Activated CD4-positive, alpha-beta T cell treated with anti-CD3 and anti-CD28 coated beads for 4 hours (primary cell): ENCODE results near the gene BAIAP3.

Source experiments
- DNase-seq, 2 donors: peaks; one replicate each; pipeline ENCODE4 v3.0.0-alpha.2; 2020

BAIAP3 gene

GRCh38 chr16:1333854-1334700 is 632 bp downstream of the BAIAP3 start:
- no peak for DNase-seq

DNA sequence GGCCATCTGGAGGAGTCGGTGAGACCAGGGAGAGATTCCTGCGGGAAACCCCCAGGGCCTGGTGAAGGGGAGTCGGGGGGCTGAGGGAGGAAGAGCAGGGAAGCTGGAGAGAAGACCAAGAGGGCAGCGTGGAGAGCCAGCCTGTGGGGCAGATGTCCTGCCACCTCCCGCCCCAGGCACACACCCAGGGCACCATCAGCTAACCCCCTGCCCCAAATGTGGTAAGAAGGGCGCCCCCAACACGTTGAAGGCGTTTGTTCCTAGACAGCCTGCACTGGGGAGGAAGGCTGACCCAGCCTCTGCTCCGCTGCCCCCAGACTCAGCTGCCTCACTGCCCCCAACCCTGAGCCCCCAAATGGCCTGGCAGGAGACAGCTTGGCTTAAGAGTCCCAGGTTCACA is 1.3 kb downstream of the BAIAP3 start:
- DNase-seq: no peak

GRCh38 chr16:1335211-1335971 is 1.9 kb downstream of the BAIAP3 start:
- no peak for DNase-seq

DNA sequence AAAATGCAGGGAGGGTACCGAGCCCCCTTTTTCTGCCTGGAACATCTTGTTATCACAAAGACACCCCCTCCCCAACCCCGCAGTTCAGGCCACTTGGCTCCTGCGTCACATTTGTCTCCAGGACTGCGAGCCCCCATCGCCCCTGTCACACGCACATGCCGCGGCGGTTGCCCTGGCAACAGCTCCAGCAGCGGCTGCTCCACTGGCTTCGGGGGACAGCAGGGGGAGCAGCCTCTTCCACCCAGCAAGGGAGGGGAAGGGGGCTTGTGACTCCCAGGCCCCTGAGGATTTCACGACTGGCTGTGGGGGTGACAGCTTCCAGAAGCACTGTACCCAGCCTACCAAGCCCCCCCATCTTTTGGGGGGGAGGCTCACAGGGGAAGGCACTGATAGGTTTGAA is 2.6 kb downstream of the BAIAP3 start:
- DNase-seq: no peak

DNA sequence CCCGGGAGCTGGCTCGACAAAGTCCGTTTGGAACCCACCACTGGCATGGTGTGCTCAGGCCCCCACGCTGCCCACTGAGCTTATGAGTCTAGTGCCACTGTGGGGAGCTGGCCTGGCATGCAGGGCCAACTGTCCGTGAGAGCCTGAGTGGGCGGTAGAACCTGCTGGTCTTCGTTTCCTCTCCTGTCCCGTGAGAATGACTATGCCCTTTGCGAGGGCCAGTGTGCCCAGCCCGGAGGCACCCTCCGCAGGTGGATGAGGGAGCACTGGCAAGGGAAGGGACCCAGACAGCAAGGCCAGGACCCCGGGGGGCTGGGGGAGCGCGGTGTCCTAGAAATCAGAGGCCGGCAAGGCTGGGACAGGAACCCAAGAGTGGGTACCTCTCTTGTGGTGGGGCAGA is 3.2 kb downstream of the BAIAP3 start:
- no peak for DNase-seq

GRCh38 chr16:1337486-1337885 is 4.0 kb downstream of the BAIAP3 start:
- no peak for DNase-seq

DNA sequence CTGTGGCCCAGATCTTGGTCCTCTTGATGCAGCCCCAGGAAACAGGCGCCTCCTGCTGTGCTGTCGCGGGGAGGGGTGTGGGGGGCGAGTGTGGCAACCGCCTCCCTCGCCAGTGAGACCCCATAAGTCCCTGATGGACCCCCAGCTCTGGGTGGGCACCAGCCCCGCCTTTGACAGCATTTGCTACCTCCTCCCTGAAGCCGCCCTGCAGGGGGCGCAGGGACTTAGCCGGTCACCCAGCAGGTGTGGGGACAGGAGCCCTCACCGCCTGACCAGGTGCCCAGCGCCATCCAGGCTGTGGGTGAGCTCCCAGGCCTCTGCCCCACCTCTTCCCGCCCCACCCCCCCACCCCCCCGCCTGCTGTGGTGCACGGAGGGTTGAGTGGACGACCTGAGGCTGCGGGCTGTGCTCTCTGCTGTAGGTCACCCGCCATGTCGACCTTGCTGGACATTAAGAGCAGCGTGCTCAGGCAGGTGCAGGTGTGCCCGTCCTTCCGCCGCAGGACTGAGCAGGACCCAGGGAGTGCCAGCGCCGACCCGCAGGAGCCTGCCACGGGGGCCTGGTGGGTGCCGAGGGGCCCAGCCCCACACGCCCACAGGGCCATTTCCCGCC is 4.8 kb downstream of the BAIAP3 start:
- DNase-seq: no peak

DNA sequence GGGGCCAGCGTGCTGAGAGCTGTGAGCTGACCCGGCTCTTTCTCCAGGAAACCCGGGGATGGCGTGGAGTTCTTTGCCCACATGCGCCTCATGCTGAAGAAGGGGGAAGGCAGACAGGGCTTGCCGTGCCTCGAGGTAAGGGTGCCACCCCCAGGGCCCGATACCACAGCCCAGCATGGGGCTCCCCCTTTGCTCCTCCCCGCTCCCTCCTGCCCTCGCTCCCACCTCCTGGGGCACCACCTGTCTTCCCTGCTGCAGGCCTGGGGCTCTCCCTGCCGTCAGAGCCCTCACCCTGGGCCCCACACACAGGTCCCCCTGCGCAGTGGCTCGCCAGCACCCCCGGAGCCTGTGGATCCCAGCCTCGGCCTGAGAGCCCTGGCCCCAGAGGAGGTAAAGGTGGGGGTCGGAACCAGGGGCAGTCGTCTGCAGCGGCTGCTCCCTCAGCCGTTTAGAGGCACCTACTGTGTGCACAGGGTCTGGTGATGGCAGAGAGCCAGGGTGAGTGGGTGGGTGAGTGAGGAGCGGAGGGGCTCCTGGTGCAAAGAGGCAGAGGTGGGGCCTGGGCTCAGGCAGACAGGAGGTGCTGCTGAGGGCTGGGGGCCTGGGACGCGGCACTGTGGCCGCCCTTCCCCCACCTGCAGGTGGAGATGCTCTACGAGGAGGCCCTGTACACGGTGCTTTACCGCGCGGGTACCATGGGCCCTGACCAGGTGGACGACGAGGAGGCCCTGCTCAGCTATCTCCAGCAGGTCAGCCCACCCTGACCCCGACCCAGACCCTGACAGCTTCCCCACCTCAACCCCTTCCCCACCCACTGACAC is 5.6 kb downstream of the BAIAP3 start:
- DNase-seq: no peak

DNA sequence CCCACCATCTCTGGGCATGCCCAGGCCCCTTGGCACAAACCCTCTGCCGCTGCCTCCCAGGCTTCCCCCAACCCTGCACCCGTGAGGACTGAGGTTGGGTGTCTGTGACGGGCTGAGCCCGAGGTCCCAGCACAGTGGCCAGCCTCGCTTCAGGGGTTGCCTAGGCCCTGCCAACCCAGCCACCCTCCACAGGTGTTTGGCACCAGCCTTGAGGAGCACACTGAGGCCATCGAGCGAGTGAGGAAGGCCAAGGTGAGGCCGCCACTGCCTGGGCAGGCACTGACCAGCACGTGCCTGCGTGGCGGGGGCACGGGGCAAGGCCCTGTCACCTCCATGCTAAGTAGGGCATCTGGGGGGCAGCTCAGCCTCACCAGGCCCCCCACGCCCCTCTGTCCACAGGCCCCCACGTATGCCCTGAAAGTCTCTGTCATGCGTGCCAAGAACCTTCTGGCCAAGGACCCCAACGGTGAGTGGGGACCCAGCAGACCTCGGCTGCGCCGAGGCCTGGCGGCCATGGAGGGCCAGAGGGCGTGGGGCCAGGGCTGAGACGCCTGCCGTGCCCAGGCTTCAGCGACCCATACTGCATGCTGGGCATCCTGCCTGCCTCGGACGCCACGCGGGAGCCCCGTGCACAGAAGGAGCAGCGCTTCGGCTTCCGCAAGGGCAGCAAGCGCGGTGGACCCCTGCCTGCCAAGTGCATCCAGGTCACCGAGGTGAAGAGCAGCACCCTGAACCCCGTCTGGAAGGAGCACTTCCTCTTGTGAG is 7.5 kb downstream of the BAIAP3 start:
- DNase-seq: no peak

GRCh38 chr16:1341495-1342420 is 8.3 kb downstream of the BAIAP3 start:
- DNase-seq: no peak

- peak; percentile 92 to 94 for DNase-seq
These were observed 9.3 kb downstream of the BAIAP3 start for GRCh38 chr16:1342526-1343427.

- no peak for DNase-seq
These were observed 10.2 kb downstream of the BAIAP3 start for GRCh38 chr16:1343428-1344242.

DNA sequence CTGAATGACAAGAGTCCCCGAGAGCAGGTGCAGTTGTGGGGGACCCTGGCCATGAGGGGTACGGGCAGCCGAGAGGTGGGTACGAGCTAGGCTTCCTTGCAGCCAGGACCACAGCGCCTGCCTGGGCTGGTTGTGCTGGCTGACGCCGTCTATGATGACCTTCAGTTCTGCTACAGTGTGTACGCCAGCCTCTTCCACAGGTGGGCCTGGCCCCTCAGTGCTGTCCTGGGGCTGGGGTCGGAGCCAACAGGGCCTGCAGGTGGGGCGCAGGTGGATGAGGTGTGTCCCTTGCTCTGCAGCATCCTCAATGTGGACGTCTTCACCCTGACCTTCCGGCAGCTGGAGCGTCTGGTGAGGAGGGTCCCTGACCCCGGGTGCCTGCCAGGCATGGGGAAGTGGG is 11.1 kb downstream of the BAIAP3 start:
- no peak for DNase-seq

DNA sequence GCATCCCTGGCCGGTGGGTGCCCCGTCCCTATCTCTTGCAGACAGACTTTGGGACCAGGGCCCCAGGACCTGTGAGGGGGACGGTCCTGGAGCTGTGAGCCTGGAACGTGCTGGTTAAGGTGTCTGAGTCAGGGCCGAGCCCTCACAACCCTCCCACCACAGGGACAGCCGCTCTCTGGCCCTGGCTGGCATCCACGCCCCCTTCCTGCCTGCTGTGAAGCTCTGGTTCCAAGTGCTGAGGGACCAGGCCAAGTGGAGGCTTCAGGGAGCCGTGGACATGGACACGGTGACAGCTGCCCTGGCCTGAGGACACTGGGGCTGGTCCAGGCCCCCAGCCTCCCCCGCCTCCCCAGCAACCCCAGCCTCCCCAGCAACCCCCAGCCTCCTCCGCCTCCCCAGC is 11.6 kb downstream of the BAIAP3 start:
- no peak for DNase-seq

GRCh38 chr16:1345651-1346421 is 12.4 kb downstream of the BAIAP3 start:
- no peak for DNase-seq

DNA sequence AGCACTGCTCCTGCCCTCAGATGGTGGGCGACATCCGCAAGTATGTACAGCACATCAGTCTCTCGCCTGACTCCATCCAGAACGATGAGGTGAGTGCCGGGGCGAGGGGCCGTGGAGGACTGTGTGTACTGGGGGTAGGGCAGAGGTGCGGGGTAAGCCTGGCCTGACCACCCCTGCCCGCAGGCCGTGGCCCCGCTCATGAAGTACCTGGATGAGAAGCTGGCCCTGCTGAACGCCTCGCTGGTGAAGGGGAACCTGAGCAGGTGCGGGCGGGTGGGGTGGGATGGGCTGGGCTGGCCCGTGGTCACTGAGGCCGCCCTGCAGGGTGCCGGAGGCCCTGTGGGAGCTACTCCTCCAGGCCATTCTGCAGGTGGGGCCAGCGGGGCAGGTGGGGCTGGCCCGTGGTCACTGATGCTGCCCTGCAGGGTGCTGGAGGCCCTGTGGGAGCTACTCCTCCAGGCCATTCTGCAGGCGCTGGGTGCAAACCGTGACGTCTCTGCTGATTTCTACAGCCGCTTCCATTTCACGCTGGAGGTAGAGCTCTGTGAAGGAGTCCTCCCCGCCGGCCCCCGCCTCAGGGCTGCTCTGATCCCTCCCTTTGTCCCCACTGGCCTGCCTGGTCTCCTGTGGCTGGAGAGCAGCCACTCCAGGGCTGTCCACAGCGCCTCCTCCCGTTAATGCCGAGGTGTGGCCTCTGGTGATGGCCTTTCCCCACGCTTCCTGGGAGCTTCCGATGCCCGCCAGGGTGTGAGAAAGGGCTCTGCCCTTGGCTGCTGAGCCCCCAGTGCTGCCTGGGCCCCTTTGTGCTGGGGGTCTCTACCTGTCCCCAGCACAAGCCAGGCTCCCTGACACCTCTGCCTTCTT is 13.2 kb downstream of the BAIAP3 start:
- no peak for DNase-seq

GRCh38 chr16:1347286-1347855 is 13.9 kb downstream of the BAIAP3 start:
- DNase-seq: no peak
